NCI-H524 treated with DMSO at 0.1 percent for 48 hours (cell line): ENCODE measurements around the gene GPC6.

Experiments used
- DNase-seq: peaks from one replicate; lab custom pipeline; 2025; lab: John Stamatoyannopoulos, UW

The GPC6 gene

GRCh38 chr13:93775507-93776108, 549.0 kb downstream of the GPC6 start:
- no peak for DNase-seq

- DNase-seq = no peak
Measured at GRCh38 chr13:93776936-93777335, 550.3 kb downstream of the GPC6 start.

GRCh38 chr13:93777504-93777903, 550.9 kb downstream of the GPC6 start:
- DNase-seq = no peak

GRCh38 chr13:93778548-93778947, 551.9 kb downstream of the GPC6 start:
- DNase-seq = no peak

- no peak for DNase-seq
Measured at GRCh38 chr13:93784191-93784590, 557.6 kb downstream of the GPC6 start.

- DNase-seq = no peak
Measured at GRCh38 chr13:93786846-93787489, 560.4 kb downstream of the GPC6 start.

- DNase-seq = no peak
Measured at GRCh38 chr13:93788456-93788855, 561.8 kb downstream of the GPC6 start.

GRCh38 chr13:93789058-93789457, 562.5 kb downstream of the GPC6 start:
- no peak for DNase-seq

GRCh38 chr13:93794197-93794885, 567.7 kb downstream of the GPC6 start:
- no peak for DNase-seq

- DNase-seq = no peak
Measured at GRCh38 chr13:93797463-93797862, 570.9 kb downstream of the GPC6 start.

- DNase-seq = no peak
Measured at GRCh38 chr13:93800342-93800741, 573.7 kb downstream of the GPC6 start.

- DNase-seq = no peak
Measured at GRCh38 chr13:93805736-93806135, 579.1 kb downstream of the GPC6 start.

GRCh38 chr13:93806861-93807260, 580.3 kb downstream of the GPC6 start:
- DNase-seq = no peak

GRCh38 chr13:93810264-93810663, 583.7 kb downstream of the GPC6 start:
- no peak for DNase-seq

- no peak for DNase-seq
Measured at GRCh38 chr13:93811071-93811737, 584.6 kb downstream of the GPC6 start.

- no peak for DNase-seq
Measured at GRCh38 chr13:93811738-93812112, 585.1 kb downstream of the GPC6 start.

- DNase-seq = no peak
Measured at GRCh38 chr13:93814658-93815057, 588.1 kb downstream of the GPC6 start.

- DNase-seq = no peak
Measured at GRCh38 chr13:93818345-93818744, 591.7 kb downstream of the GPC6 start.

- DNase-seq = no peak
Measured at GRCh38 chr13:93819331-93819890, 592.8 kb downstream of the GPC6 start.

GRCh38 chr13:93824286-93824685, 597.7 kb downstream of the GPC6 start:
- no peak for DNase-seq

GRCh38 chr13:93834051-93834450, 607.4 kb downstream of the GPC6 start:
- no peak for DNase-seq

- DNase-seq = no peak
Measured at GRCh38 chr13:93843082-93843481, 616.5 kb downstream of the GPC6 start.

GRCh38 chr13:93847162-93847561, 620.6 kb downstream of the GPC6 start:
- no peak for DNase-seq
